A673 (cell line): ENCODE results near the gene SORCS3.

Experiments
- CTCF ChIP-seq: fragments of 300-800, 200-600 bp; sonication (generic); conservative IDR thresholded peaks from 2 replicates; pipeline ENCODE4 v1.5.1; 2017; ENCODE audit warnings: low read depth, mild to moderate bottlenecking, antibody characterized with exemption, low read length, moderate library complexity, mixed read lengths
- EZH2 ChIP-seq: fragments of 200-600 bp; sonication (generic); IDR thresholded peaks from 2 replicates; pipeline ENCODE4 v1.6.1; 2017; ENCODE audit warnings: borderline replicate concordance, low read depth, mild to moderate bottlenecking, mixed read lengths, antibody characterized with exemption, low read length; ENCODE audit not compliant: poor library complexity, severe bottlenecking

GRCh38 chr10:105024184-105024583 lies 383.1 kb downstream of the SORCS3 start:
- TF ChIP-seq CTCF (no peak), EZH2 (no peak)
